ENCODE measurements around the gene AGTR2.

- TF ChIP-seq CTCF (IDR thresholded peaks at IDR 0.05; ENCODE audit: low read length) (no peak), EZH2 (IDR thresholded peaks at IDR 0.05; ENCODE audit: borderline replicate concordance, low read length) (no peak)
Observed at GRCh38 chrX:116170511-116170910, at the start of gene AGTR2.
